ENCODE results near the gene CCNF.

CCNF gene

DNA sequence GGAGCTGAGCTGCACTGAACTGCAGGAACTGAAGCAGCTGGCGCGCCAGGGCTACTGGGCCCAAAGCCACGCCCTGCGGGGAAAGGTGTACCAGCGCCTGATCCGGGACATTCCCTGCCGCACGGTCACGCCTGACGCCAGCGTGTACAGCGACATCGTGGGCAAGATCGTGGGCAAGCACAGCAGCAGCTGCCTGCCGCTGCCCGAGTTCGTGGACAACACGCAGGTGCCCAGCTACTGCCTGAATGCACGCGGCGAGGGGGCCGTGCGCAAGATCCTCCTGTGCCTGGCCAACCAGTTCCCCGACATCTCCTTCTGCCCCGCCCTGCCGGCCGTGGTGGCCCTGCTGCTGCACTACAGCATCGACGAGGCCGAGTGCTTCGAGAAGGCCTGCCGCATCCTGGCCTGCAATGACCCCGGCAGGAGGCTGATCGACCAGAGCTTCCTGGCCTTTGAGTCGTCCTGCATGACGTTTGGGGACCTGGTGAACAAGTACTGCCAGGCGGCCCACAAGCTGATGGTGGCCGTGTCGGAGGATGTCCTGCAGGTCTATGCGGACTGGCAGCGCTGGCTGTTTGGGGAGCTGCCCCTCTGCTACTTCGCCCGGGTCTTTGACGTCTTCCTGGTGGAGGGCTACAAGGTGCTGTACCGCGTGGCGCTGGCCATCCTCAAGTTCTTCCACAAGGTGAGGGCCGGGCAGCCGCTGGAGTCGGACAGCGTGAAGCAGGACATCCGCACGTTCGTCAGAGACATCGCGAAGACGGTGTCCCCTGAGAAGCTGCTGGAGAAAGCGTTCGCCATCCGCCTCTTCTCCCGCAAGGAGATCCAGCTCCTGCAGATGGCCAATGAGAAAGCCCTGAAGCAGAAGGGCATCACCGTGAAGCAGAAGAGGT, 67.2 kb downstream of the CCNF start:
- H3K4me2 ChIP-seq (ENCODE audit: insufficient read depth, low read length): no peak overlapping the region

DNA sequence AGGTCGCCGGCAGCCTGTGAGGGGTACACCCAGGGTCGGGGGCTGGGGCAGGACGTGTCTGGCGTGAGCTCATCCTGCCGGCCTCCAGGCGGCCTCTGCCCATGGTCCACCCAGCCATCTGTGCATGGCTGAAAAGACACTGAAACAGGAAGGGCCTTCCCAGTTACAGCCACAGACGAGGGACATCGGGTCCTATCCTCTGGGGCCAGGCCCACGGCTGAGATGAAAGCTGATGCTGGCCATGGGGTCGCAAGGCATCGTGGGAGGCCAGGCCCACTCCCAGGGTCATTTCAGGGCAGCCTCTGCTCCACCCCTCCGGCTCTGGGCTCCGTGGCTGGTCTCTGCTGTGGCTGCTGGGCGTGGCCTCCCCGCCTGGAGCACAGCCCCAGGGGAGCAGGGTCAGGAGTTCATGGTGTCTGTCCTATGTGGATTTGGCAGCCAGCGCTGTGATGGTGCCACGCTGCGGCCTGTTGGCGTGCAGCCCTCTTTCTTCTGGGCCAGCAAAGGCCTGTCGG, 67.9 kb downstream of the CCNF start:
- peaks cover 9% of the 10 kb centered on the region; the same call in 1 of the 2 replicates for H3K79me2 ChIP-seq (ENCODE audit: insufficient read depth, low read length)
- H3K27me3 ChIP-seq (ENCODE audit: insufficient read depth, low read length, poor library complexity): no peaks in the 10 kb centered on the region
- H2AFZ ChIP-seq (ENCODE audit: low read depth, low read length): no peak overlapping the region
- no peak overlapping the region for H3K9ac ChIP-seq (ENCODE audit: low read depth, low read length)
- peaks cover 11% of the 10 kb centered on the region for H3K4me1 ChIP-seq (ENCODE audit: insufficient read depth, low read length)
- H3K36me3 ChIP-seq (ENCODE audit: insufficient read depth, low read length): peaks cover 56% of the 10 kb centered on the region
- no peaks in the 10 kb centered on the region for H3K9me3 ChIP-seq (ENCODE audit: insufficient read depth, low read length, severe bottlenecking)
- no peak overlapping the region for H3K4me3 ChIP-seq (ENCODE audit: low read depth in 1 of 2, low read length in 2 of 2)
- ATAC-seq (ENCODE audit: insufficient read depth, low read depth) (no peak), DNase-seq (no peak)
- no peak overlapping the region for H3K4me2 ChIP-seq (ENCODE audit: insufficient read depth, low read length)
- TF ChIP-seq CTCF (IDR thresholded peaks at IDR 0.05; ENCODE audit: borderline replicate concordance, extremely low read depth, low read length, poor library complexity, severe bottlenecking) (no peak), EZH2 (IDR thresholded peaks at IDR 0.05; ENCODE audit: borderline replicate concordance, low read depth, low read length, severe bottlenecking) (no peak)
- no peak overlapping the region for H3K27ac ChIP-seq (ENCODE audit: low read length)
- H4K20me1 ChIP-seq (ENCODE audit: insufficient read depth, low read length): peaks cover 28% of the 10 kb centered on the region

More for the DNA sequence above, 67.2 kb downstream of the CCNF start:
- no peak overlapping the region for H2AFZ ChIP-seq (ENCODE audit: low read depth, low read length)
- no peaks in the 10 kb centered on the region for H3K27me3 ChIP-seq (ENCODE audit: insufficient read depth, low read length, poor library complexity)
- no peak overlapping the region for H3K27ac ChIP-seq (ENCODE audit: low read length)
- no peaks in the 10 kb centered on the region for H3K9me3 ChIP-seq (ENCODE audit: insufficient read depth, low read length, severe bottlenecking)
- H3K79me2 ChIP-seq (ENCODE audit: insufficient read depth, low read length): peaks cover 10% of the 10 kb centered on the region; the same call in 1 of the 2 replicates
- no peak overlapping the region for H3K4me3 ChIP-seq (ENCODE audit: low read depth in 1 of 2, low read length in 2 of 2)
- peaks cover 7% of the 10 kb centered on the region for H3K4me1 ChIP-seq (ENCODE audit: insufficient read depth, low read length)
- H4K20me1 ChIP-seq (ENCODE audit: insufficient read depth, low read length): peaks cover 22% of the 10 kb centered on the region
- H3K9ac ChIP-seq (ENCODE audit: low read depth, low read length): no peak overlapping the region
- peaks cover 51% of the 10 kb centered on the region for H3K36me3 ChIP-seq (ENCODE audit: insufficient read depth, low read length)
- DNase-seq (no peak), ATAC-seq (ENCODE audit: insufficient read depth, low read depth) (no peak)
- TF ChIP-seq EZH2 (IDR thresholded peaks at IDR 0.05; ENCODE audit: borderline replicate concordance, low read depth, low read length, severe bottlenecking) (no peak), CTCF (IDR thresholded peaks at IDR 0.05; ENCODE audit: borderline replicate concordance, extremely low read depth, low read length, poor library complexity, severe bottlenecking) (no peak)

- Histone ChIP-seq H3K9me3 (ENCODE audit: insufficient read depth, low read length, severe bottlenecking) (no peaks in the 10 kb centered on the region), H3K36me3 (ENCODE audit: insufficient read depth, low read length) (peaks cover 61% of the 10 kb centered on the region), H2AFZ (ENCODE audit: low read depth, low read length) (no peak overlapping the region), H3K4me3 (ENCODE audit: low read depth in 1 of 2, low read length in 2 of 2) (no peak overlapping the region), H3K27ac (ENCODE audit: low read length) (no peak overlapping the region), H3K9ac (ENCODE audit: low read depth, low read length) (no peak overlapping the region), H3K27me3 (ENCODE audit: insufficient read depth, low read length, poor library complexity) (no peaks in the 10 kb centered on the region), H4K20me1 (ENCODE audit: insufficient read depth, low read length) (peaks cover 33% of the 10 kb centered on the region), H3K79me2 (ENCODE audit: insufficient read depth, low read length) (0 out of 2 replicates have a peak, but pooled peaks cover 5% of the 10 kb centered on the region), H3K4me1 (ENCODE audit: insufficient read depth, low read length) (peaks cover 11% of the 10 kb centered on the region), H3K4me2 (ENCODE audit: insufficient read depth, low read length) (no peak overlapping the region)
- ATAC-seq (ENCODE audit: insufficient read depth, low read depth): no peak
- no peak for TF ChIP-seq CTCF (IDR thresholded peaks at IDR 0.05; ENCODE audit: borderline replicate concordance, extremely low read depth, low read length, poor library complexity, severe bottlenecking)
- TF ChIP-seq EZH2 (IDR thresholded peaks at IDR 0.05; ENCODE audit: borderline replicate concordance, low read depth, low read length, severe bottlenecking): no peak
- no peak for DNase-seq
These were observed 68.6 kb downstream of the CCNF start for GRCh38 chr16:2497695-2498484.

All from DND-41 (cell line).